OCI-LY3 (cell line): Measurements from ENCODE around the gene NFIB.

Experiments used
- EZH2phosphoT487 ChIP-seq: fragments of 200-600 bp; shearing (Covaris generic); IDR thresholded peaks from 2 replicates; pipeline ENCODE4 v1.6.1; 2018; ENCODE audit warnings: antibody characterized with exemption, mixed run types, low read depth
- TF ChIP-seq, protein P1 (sequence below): fragments of 200-600, 300-600 bp; sonication (generic); IDR thresholded peaks from 2 replicates; pipeline ENCODE4 v1.5.1; 2014; ENCODE audit warnings: antibody characterized with exemption, low read length, low read depth

DNA sequence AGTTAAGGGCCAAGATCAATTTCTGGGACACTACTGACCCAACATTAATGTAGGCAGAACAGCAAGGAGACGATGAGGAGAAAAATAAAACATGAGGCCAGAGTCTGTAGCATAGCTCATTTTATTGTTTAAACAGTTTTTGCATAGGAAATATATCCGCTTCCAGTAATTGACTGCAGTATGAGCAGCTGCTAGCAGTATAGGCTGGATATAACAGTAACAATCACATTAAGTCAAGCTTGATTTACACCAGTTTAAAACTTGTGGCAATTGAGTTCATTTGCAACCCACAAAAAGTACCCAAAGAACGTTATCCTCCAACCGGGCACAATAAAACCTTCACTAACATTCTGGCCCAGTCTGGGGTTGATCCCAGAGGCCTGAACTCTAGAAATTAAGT, 232.2 kb downstream of the NFIB start:
- no peak for TF ChIP-seq EZH2phosphoT487
- TF ChIP-seq, protein P1, sequence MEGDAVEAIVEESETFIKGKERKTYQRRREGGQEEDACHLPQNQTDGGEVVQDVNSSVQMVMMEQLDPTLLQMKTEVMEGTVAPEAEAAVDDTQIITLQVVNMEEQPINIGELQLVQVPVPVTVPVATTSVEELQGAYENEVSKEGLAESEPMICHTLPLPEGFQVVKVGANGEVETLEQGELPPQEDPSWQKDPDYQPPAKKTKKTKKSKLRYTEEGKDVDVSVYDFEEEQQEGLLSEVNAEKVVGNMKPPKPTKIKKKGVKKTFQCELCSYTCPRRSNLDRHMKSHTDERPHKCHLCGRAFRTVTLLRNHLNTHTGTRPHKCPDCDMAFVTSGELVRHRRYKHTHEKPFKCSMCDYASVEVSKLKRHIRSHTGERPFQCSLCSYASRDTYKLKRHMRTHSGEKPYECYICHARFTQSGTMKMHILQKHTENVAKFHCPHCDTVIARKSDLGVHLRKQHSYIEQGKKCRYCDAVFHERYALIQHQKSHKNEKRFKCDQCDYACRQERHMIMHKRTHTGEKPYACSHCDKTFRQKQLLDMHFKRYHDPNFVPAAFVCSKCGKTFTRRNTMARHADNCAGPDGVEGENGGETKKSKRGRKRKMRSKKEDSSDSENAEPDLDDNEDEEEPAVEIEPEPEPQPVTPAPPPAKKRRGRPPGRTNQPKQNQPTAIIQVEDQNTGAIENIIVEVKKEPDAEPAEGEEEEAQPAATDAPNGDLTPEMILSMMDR, result no peak
